GM23248 (cell line): ENCODE data around the gene STX18. TPM values are rescaled to one million over a fixed set of nuclear protein-coding genes. Genes with fewer than 3 reads are reported as not detected.

Source experiments
- DNase-seq: peaks from one replicate; pipeline ENCODE4 v3.0.0-alpha.2; 2015
- H2AFZ ChIP-seq: fragments of 200-600 bp; sonication (generic); 2 replicates; pipeline ENCODE4 v1.6.1; 2016; ENCODE audit warnings: antibody characterized with exemption
- H3F3A ChIP-seq: fragments of 200-600 bp; sonication (generic); 2 replicates; pipeline ENCODE4 v1.6.1; 2016; ENCODE audit warnings: mild to moderate bottlenecking, antibody characterized with exemption, mixed run types; ENCODE audit not compliant: insufficient read depth
- H3K27ac ChIP-seq: fragments of 200-600 bp; sonication (generic); 2 replicates; pipeline ENCODE4 v1.5.1; 2016; ENCODE audit warnings: mild to moderate bottlenecking
- H3K27me3 ChIP-seq: fragments of 200-600 bp; sonication (generic); replicated peaks from 2 replicates; pipeline ENCODE4 v1.6.1; 2016; ENCODE audit warnings: mild to moderate bottlenecking; ENCODE audit not compliant: insufficient read depth
- H3K36me3 ChIP-seq: fragments of 200-600 bp; sonication (generic); 2 replicates; pipeline ENCODE4 v1.6.1; 2016; ENCODE audit warnings: low read depth, mild to moderate bottlenecking
- H3K4me1 ChIP-seq: fragments of 200-600 bp; sonication (generic); 2 replicates; pipeline ENCODE4 v1.6.1; 2016; ENCODE audit warnings: mild to moderate bottlenecking; ENCODE audit not compliant: insufficient read depth
- H3K4me2 ChIP-seq: fragments of 200-600 bp; sonication (generic); one replicate; pipeline ENCODE4 v1.6.1; 2016; ENCODE audit warnings: mild to moderate bottlenecking; ENCODE audit not compliant: unreplicated experiment
- H3K4me3 ChIP-seq: fragments of 200-600 bp; sonication (generic); 2 replicates; pipeline ENCODE4 v1.5.1; 2016; ENCODE audit warnings: mild to moderate bottlenecking
- H3K79me2 ChIP-seq: fragments of 200-600 bp; sonication (generic); 2 replicates; pipeline ENCODE4 v1.6.1; 2016; ENCODE audit warnings: mild to moderate bottlenecking; ENCODE audit not compliant: insufficient read depth
- H3K9ac ChIP-seq: fragments of 200-600 bp; sonication (generic); 2 replicates; pipeline ENCODE4 v1.6.1; 2016; ENCODE audit warnings: mild to moderate bottlenecking
- H3K9me2 ChIP-seq: fragments of 200-600 bp; sonication (generic); 2 replicates; pipeline ENCODE4 v1.6.1; 2016; ENCODE audit warnings: mixed run types, mild to moderate bottlenecking, moderate library complexity; ENCODE audit not compliant: insufficient read depth
- H3K9me3 ChIP-seq: fragments of 200-600 bp; sonication (generic); one replicate; pipeline ENCODE4 v1.6.1; 2017; ENCODE audit warnings: low read depth
- H4K20me1 ChIP-seq: fragments of 200-600 bp; sonication (generic); 2 replicates; pipeline ENCODE4 v1.6.0; 2016; ENCODE audit not compliant: insufficient read depth
- EZH2 ChIP-seq: fragments of 200-600 bp; sonication (generic); IDR thresholded peaks from 2 replicates; pipeline ENCODE4 v1.6.1; 2018; ENCODE audit warnings: antibody characterized with exemption, mild to moderate bottlenecking; ENCODE audit not compliant: insufficient read depth, poor library complexity, severe bottlenecking
- EZH2phosphoT487 ChIP-seq: fragments of 200-600 bp; sonication (generic); IDR thresholded peaks from 2 replicates; pipeline ENCODE4 v1.6.1; 2018; ENCODE audit warnings: antibody characterized with exemption, moderate library complexity, mild to moderate bottlenecking, low read depth; ENCODE audit not compliant: insufficient read depth
- WGBS, 2 experiments: methylation state at CpG; one replicate each; pipeline ENCODE4 v1.1.6; 2015 to 2017; ENCODE audit warnings: low lambda C conversion rate in 2 of 2, low coverage in 1 of 2; ENCODE audit errors: missing lambda C conversion rate in 2 of 2; 5-methylcytosine and 5-hydroxymethylcytosine counted together
- in situ Hi-C: fragments of 300-500 bp; cut with MboI; formaldehyde crosslinking; loops from 2 replicates; pipeline ENCODE4 v1.15.0; 2020
- polyA plus RNA-seq: library from polyadenylated mRNA; unstranded; fragments of >200 nt; fragmentation: Nextera tagmentation; extraction: Ambion mirVana; gene quantifications from 2 replicates; pipeline ENCODE4 v1.2.1, GENCODE V29; 2016
- total RNA-seq: library from RNA; depleted of rRNA; stranded (reverse); fragments of >200 nt; shearing (Covaris generic); gene quantifications from 2 replicates; pipeline ENCODE4 v1.2.3, GENCODE V29; 2014

STX18 gene
- total and polyA plus RNA-seq, 2 experiments from 2014 or later, result 39.2 to 42.6 TPM

- no peak for TF ChIP-seq EZH2
- TF ChIP-seq EZH2phosphoT487, result no peak
These were observed 146.5 kb downstream of the STX18 start for GRCh38 chr4:4395371-4395770.

GRCh38 chr4:4394644-4395043 is 147.2 kb downstream of the STX18 start:
- no peaks in the 10 kb centered on the region for H3K4me1 ChIP-seq
- H3K9me3 ChIP-seq, result no peaks in the 10 kb centered on the region
- H3K9me2 ChIP-seq, result no peaks in the 10 kb centered on the region
- no peak overlapping the region for H3K27ac ChIP-seq
- 51 to 53% methylated on average over 9 of the region's 9 CpGs for WGBS, 2 experiments
- in situ Hi-C loops, result no loop called here
- H3K27me3 ChIP-seq, result peaks cover 56% of the 10 kb centered on the region
- no peak for DNase-seq
- TF ChIP-seq EZH2phosphoT487 (no peak), EZH2 (no peak)
- H3K4me2 ChIP-seq, result no peak overlapping the region
- no peak overlapping the region for H2AFZ ChIP-seq
- no peak overlapping the region for H3K9ac ChIP-seq
- H4K20me1 ChIP-seq, result no peaks in the 10 kb centered on the region
- H3K36me3 ChIP-seq, result no peaks in the 10 kb centered on the region
- H3K4me3 ChIP-seq, result no peak overlapping the region
- no peaks in the 10 kb centered on the region for H3K79me2 ChIP-seq
- no peaks in the 10 kb centered on the region for H3F3A ChIP-seq

More at GRCh38 chr4:4395371-4395770, 146.5 kb downstream of the STX18 start:
- Histone ChIP-seq H3K4me1 (no peaks in the 10 kb centered on the region), H3K27ac (no peak overlapping the region), H3K79me2 (no peaks in the 10 kb centered on the region), H3K9me2 (no peaks in the 10 kb centered on the region), H3K27me3 (peaks cover 56% of the 10 kb centered on the region), H3K4me2 (no peak overlapping the region), H3K9ac (no peak overlapping the region), H4K20me1 (no peaks in the 10 kb centered on the region), H3K4me3 (no peak overlapping the region), H3K36me3 (no peaks in the 10 kb centered on the region), H2AFZ (no peak overlapping the region), H3K9me3 (no peaks in the 10 kb centered on the region), H3F3A (no peaks in the 10 kb centered on the region)
- in situ Hi-C loops, result no loop called here
- DNase-seq, result no peak
- 2 to 5% methylated on average over 9 of the region's 9 CpGs for WGBS, 2 experiments

GRCh38 chr4:4392501-4393183 is 149.2 kb downstream of the STX18 start:
- in situ Hi-C loops, result no loop called here
- Histone ChIP-seq H3K9ac (no peak overlapping the region), H3K27ac (no peak overlapping the region), H3F3A (no peaks in the 10 kb centered on the region), H3K9me3 (no peaks in the 10 kb centered on the region), H3K4me1 (no peaks in the 10 kb centered on the region), H2AFZ (no peak overlapping the region), H3K9me2 (no peaks in the 10 kb centered on the region), H3K4me2 (no peak overlapping the region), H3K4me3 (no peak overlapping the region), H3K27me3 (peaks cover 63% of the 10 kb centered on the region), H4K20me1 (no peaks in the 10 kb centered on the region), H3K36me3 (no peaks in the 10 kb centered on the region), H3K79me2 (no peaks in the 10 kb centered on the region)
- 69 to 76% methylated on average over 13 of the region's 13 CpGs for WGBS, 2 experiments
- no peak for DNase-seq
- TF ChIP-seq EZH2 (no peak), EZH2phosphoT487 (no peak)

- 14 to 17% methylated on average over 4 of the region's 4 CpGs for WGBS, 2 experiments
- no peak for DNase-seq
- in situ Hi-C loops, result no loop called here
These were observed 150.0 kb downstream of the STX18 start for GRCh38 chr4:4391866-4392265.

More at GRCh38 chr4:4391866-4392265, 150.0 kb downstream of the STX18 start:
- Histone ChIP-seq H3K79me2 (no peaks in the 10 kb centered on the region), H3K36me3 (no peaks in the 10 kb centered on the region), H3K4me2 (no peak overlapping the region), H4K20me1 (no peaks in the 10 kb centered on the region), H2AFZ (no peak overlapping the region), H3K27ac (no peak overlapping the region), H3K4me1 (no peaks in the 10 kb centered on the region), H3K9me2 (no peaks in the 10 kb centered on the region), H3K9ac (no peak overlapping the region), H3K4me3 (no peak overlapping the region), H3K27me3 (peaks cover 65% of the 10 kb centered on the region), H3K9me3 (no peaks in the 10 kb centered on the region), H3F3A (no peaks in the 10 kb centered on the region)
- TF ChIP-seq EZH2 (no peak), EZH2phosphoT487 (no peak)
